CD4-positive, alpha-beta T cell (primary cell): Measurements from ENCODE around the gene BMP10. TPM values are rescaled to one million over a fixed set of nuclear protein-coding genes. Genes with fewer than 3 reads are reported as not detected.

Experiments
- ATAC-seq: fragments of 200-7000 bp; cut with Tn5 transposase; one replicate; pipeline ENCODE4 v1.10.0; 2022; ENCODE audit warnings: mild to moderate bottlenecking; ENCODE audit not compliant: poor library complexity
- CTCF ChIA-PET: fragments of 350-600 bp; sonication (Branson Sonifier 250); formaldehyde crosslinking; loops from one replicate; lab custom pipeline; 2021; ENCODE audit warnings: antibody characterized with exemption, inconsistent platforms; lab: Charles Lee
- POLR2A ChIA-PET: fragments of 350-600 bp; sonication (Branson Sonifier 250); formaldehyde crosslinking; loops from one replicate; lab custom pipeline; 2021; ENCODE audit warnings: antibody characterized with exemption, inconsistent platforms; lab: Charles Lee
- DNase-seq, 14 experiments: peaks; one replicate each; pipeline ENCODE4 v3.0.0-alpha.2; 2013 to 2020; ENCODE audit warnings: mixed read lengths in 2 of 14
- H3K27ac ChIP-seq, 2 donors: one replicate each; pipeline versions ENCODE4 v1.5.1 to v1.7.0; 2013; ENCODE audit warnings: low read length in 2 of 2, low read depth in 1 of 2, mild to moderate bottlenecking in 1 of 2
- H3K27me3 ChIP-seq, 2 experiments: 1 replicate in 1 of 2; 2 replicates in 1 of 2; pipeline versions ENCODE4 v1.6.1 to v1.7.0; 2013; ENCODE audit warnings: low read length in 2 of 2, control low read depth in 1 of 2, mild to moderate bottlenecking in 1 of 2, moderate library complexity in 1 of 2; ENCODE audit not compliant: insufficient read depth in 2 of 2, control insufficient read depth in 1 of 2
- H3K36me3 ChIP-seq: one replicate; pipeline ENCODE4 v1.6.1; 2013; ENCODE audit warnings: low read length, control low read depth; ENCODE audit not compliant: insufficient read depth
- H3K4me1 ChIP-seq: one replicate; pipeline ENCODE4 v1.6.1; 2013; ENCODE audit warnings: low read length, control low read depth; ENCODE audit not compliant: insufficient read depth
- H3K4me3 ChIP-seq: one replicate; pipeline ENCODE4 v1.5.1; 2013; ENCODE audit warnings: mild to moderate bottlenecking, low read length, moderate library complexity
- H3K9me3 ChIP-seq, 2 experiments: 1 replicate in 1 of 2; 2 replicates in 1 of 2; pipeline versions ENCODE4 v1.6.1 to v1.7.0; 2013; ENCODE audit warnings: low read length in 2 of 2, mild to moderate bottlenecking in 2 of 2, control low read depth in 1 of 2, moderate library complexity in 1 of 2; ENCODE audit not compliant: control insufficient read depth in 1 of 2, insufficient read depth in 1 of 2
- H3K27ac Mint-ChIP-seq: one replicate; pipeline ENCODE4 v1.8.0; 2020; ENCODE audit warnings: mixed read lengths
- H3K27me3 Mint-ChIP-seq: one replicate; pipeline ENCODE4 v1.8.0; 2021; ENCODE audit warnings: mixed read lengths
- H3K36me3 Mint-ChIP-seq: one replicate; pipeline ENCODE4 v1.8.0; 2021; ENCODE audit warnings: low read depth, mixed read lengths
- H3K4me1 Mint-ChIP-seq: one replicate; pipeline ENCODE4 v1.8.0; 2021; ENCODE audit warnings: low read depth, mixed read lengths
- H3K4me3 Mint-ChIP-seq: one replicate; pipeline ENCODE4 v1.8.0; 2020; ENCODE audit warnings: mild to moderate bottlenecking, mixed read lengths
- H3K9me3 Mint-ChIP-seq: one replicate; pipeline ENCODE4 v1.8.0; 2020; ENCODE audit warnings: mixed read lengths
- CTCF ChIP-seq: fragments of 200-600 bp; IDR thresholded peaks from one replicate; pipeline ENCODE4 v1.8.0; 2022; ENCODE audit warnings: antibody characterized with exemption, mild to moderate bottlenecking
- intact Hi-C, 2 experiments: fragments of 100-400 bp; cut with DNase I in 1 of 2; cut with micrococcal nuclease in 1 of 2; formaldehyde crosslinking; loops; one replicate each; pipeline versions ENCODE4 v1.15.1 to v1.9.0; 2023 to 2025; cut with DNase I, micrococcal nuclease
- total RNA-seq, 174 experiments: library from RNA in 2 of 174; stranded (reverse) in 2 of 174; gene quantifications; one replicate each; pipeline ENCODE4 v1.2.3 and lab custom pipeline; 2021 to 2026

The BMP10 gene
- total RNA-seq, 2 experiments from 2014 or later, result not detected

DNA sequence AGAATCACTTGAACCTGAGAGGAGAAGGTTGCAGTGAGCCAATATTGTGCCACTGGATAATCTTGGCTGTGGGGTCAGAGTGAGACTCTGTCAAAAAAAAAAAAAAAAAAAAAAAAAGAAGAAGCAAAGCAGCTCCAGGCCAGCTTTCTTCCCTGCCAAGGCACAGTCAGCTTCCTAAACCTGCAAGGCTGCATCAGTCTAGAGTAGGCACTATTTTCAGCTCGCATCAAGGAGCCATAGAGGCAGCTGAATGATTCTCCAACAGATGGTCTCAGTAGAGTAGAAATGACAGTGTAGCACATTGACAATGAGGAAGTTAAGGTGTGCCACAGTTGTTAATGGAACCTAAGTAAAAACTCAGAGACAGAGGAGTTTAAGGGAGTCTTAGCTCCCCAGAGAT, 35.6 kb downstream of the BMP10 start:
- H3K27me3 Mint-ChIP-seq, result no peaks in the 10 kb centered on the region
- no peaks in the 10 kb centered on the region for H3K36me3 ChIP-seq
- POLR2A ChIA-PET, result interaction anchor here (0.7 to 1.0 kb wide), 4 partner anchors 12 to 84 kb away, joined by 3 to 4 read pairs (median 3); no protein-coding TSS in a partner anchor
- H3K4me1 ChIP-seq, result peaks cover 44% of the 10 kb centered on the region
- no peaks in the 10 kb centered on the region for H3K27me3 ChIP-seq
- H3K27ac ChIP-seq, result no peak overlapping the region
- CTCF ChIA-PET, result interaction anchor here (0.9 to 4.4 kb wide), 5 partner anchors 70 to 126 kb away, joined by 3 to 24 read pairs (median 3); no protein-coding TSS in a partner anchor
- no peaks in the 10 kb centered on the region for H3K36me3 Mint-ChIP-seq
- intact Hi-C loops, result loop anchor here (2.0 to 5.0 kb wide), 4 partner anchors 21 to 373 kb away; no protein-coding TSS in a partner anchor
- H3K9me3 ChIP-seq, result peaks cover 0 to 5% of the 10 kb centered on the region in 2 experiments
- DNase-seq (peak in 1 of 14 experiments; percentile 17), ATAC-seq (no peak)
- no peak for TF ChIP-seq CTCF
- H3K4me3 ChIP-seq, result no peak overlapping the region
- H3K4me1 Mint-ChIP-seq, result peaks cover 55% of the 10 kb centered on the region
- no peaks in the 10 kb centered on the region for H3K9me3 Mint-ChIP-seq
- no peak overlapping the region for H3K27ac Mint-ChIP-seq
- H3K4me3 Mint-ChIP-seq, result no peak overlapping the region

- DNase-seq (peak in 2 of 14 experiments; percentile 34 to 39), ATAC-seq (no peak)
- intact Hi-C loops, result loop anchor here (2.0 to 5.0 kb wide), 2 partner anchors 20 to 128 kb away; no protein-coding TSS in a partner anchor
- no peaks in the 10 kb centered on the region for H3K36me3 ChIP-seq
- ChIA-PET CTCF (interaction anchor here (1.0 to 4.4 kb wide), 5 partner anchors 9 to 126 kb away, joined by 3 to 24 read pairs (median 3); no protein-coding TSS in a partner anchor), POLR2A (interaction anchor here (0.8 kb wide), 2 partner anchors 69 to 83 kb away, joined by 3 to 4 read pairs; no protein-coding TSS in a partner anchor)
- H3K27ac ChIP-seq, result no peak overlapping the region
- Mint-ChIP-seq H3K36me3 (no peaks in the 10 kb centered on the region), H3K4me1 (peaks cover 63% of the 10 kb centered on the region), H3K4me3 (no peak overlapping the region), H3K27me3 (no peaks in the 10 kb centered on the region), H3K27ac (no peak overlapping the region), H3K9me3 (no peaks in the 10 kb centered on the region)
- H3K9me3 ChIP-seq, result peaks cover 0 to 5% of the 10 kb centered on the region in 2 experiments
- no peak overlapping the region for H3K4me3 ChIP-seq
- TF ChIP-seq CTCF, result no peak
- no peaks in the 10 kb centered on the region for H3K27me3 ChIP-seq
- peaks cover 46% of the 10 kb centered on the region for H3K4me1 ChIP-seq
Measured at GRCh38 chr2:68834737-68835376, 36.3 kb downstream of the BMP10 start.

GRCh38 chr2:68833162-68833561, 38.0 kb downstream of the BMP10 start:
- CTCF ChIA-PET, result interaction anchor here (1.5 kb wide), 1 partner anchor 81 kb away, joined by 4 read pairs; no protein-coding TSS in a partner anchor
- Mint-ChIP-seq H3K36me3 (peaks cover 5% of the 10 kb centered on the region), H3K4me3 (no peak overlapping the region), H3K27me3 (no peaks in the 10 kb centered on the region), H3K4me1 (peaks cover 80% of the 10 kb centered on the region), H3K27ac (peak overlapping the region; percentile 87), H3K9me3 (no peaks in the 10 kb centered on the region)
- Histone ChIP-seq H3K4me1 (peaks cover 59% of the 10 kb centered on the region), H3K36me3 (no peaks in the 10 kb centered on the region), H3K27ac (no peak overlapping the region), H3K4me3 (no peak overlapping the region), H3K9me3 (no peaks in the 10 kb centered on the region), H3K27me3 (no peaks in the 10 kb centered on the region)
- intact Hi-C loops, result no loop called here
- TF ChIP-seq CTCF, result no peak
- DNase-seq (no peak), ATAC-seq (no peak)
- POLR2A ChIA-PET, result interaction anchor here (0.6 to 0.8 kb wide), 2 partner anchors 65 to 107 kb away, joined by 3 read pairs; no protein-coding TSS in a partner anchor
